ENCODE results near the gene FAM177A1. TPM values are rescaled to one million over a fixed set of nuclear protein-coding genes. Genes with fewer than 3 reads are reported as not detected.

The FAM177A1 gene
- total RNA-seq, 1 donor from 2014 or later: 37.7 TPM

DNA sequence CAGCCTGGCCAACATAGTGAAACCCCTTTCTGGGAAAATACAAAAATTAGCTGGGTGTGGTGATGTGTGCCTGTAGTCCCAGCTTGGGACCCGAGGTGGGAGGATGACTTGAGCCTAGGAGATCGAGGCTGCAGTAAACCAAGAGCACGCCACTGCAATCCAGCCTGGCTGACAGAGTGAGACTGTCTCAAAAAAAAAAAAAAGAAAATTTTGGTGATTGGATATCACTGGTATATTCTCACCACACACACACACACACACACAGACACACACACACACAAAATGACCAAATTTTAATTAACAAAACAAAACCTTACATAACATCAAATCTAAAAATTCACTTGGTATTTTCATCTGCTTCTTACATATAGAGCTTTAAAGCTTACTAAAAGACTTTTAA lies 3.4 kb upstream of the FAM177A1 start:
- Mint-ChIP-seq H3K4me1 (ENCODE audit: unreplicated experiment) (peaks cover 7% of the 10 kb centered on the region), H3K9me3 (no peaks in the 10 kb centered on the region), H3K4me3 (no peak overlapping the region), H3K27me3 (no peaks in the 10 kb centered on the region), H3K36me3 (no peaks in the 10 kb centered on the region), H3K27ac (peak overlapping the region; percentile 4)
- TF ChIP-seq, protein P1, sequence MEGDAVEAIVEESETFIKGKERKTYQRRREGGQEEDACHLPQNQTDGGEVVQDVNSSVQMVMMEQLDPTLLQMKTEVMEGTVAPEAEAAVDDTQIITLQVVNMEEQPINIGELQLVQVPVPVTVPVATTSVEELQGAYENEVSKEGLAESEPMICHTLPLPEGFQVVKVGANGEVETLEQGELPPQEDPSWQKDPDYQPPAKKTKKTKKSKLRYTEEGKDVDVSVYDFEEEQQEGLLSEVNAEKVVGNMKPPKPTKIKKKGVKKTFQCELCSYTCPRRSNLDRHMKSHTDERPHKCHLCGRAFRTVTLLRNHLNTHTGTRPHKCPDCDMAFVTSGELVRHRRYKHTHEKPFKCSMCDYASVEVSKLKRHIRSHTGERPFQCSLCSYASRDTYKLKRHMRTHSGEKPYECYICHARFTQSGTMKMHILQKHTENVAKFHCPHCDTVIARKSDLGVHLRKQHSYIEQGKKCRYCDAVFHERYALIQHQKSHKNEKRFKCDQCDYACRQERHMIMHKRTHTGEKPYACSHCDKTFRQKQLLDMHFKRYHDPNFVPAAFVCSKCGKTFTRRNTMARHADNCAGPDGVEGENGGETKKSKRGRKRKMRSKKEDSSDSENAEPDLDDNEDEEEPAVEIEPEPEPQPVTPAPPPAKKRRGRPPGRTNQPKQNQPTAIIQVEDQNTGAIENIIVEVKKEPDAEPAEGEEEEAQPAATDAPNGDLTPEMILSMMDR (conservative IDR thresholded peaks at IDR 0.05): no peak
- no peak for DNase-seq (ENCODE audit: extremely low spot score, unreplicated experiment)

DNA sequence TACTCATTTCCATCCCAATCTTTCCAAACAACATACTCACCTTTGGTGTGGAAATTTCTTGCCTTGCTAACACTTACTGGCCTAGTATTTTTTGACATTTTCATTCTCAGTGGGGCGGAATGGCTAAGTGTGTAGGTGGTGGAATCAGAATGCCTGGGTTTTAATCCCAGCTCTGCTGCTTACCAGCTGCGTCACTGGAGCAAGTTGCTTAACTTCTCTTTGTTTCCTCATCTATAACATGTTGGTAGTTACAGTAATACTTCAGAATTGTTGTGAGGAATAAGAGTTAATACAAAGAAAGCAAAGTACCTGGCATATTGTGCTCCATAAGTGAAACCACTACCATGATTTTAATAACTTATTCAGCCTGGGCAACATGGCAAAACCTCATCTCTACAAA lies 3.0 kb upstream of the FAM177A1 start:
- Mint-ChIP-seq H3K36me3 (no peaks in the 10 kb centered on the region), H3K4me3 (no peak overlapping the region), H3K27ac (peak overlapping the region; percentile 4), H3K4me1 (ENCODE audit: unreplicated experiment) (peaks cover 7% of the 10 kb centered on the region), H3K27me3 (no peaks in the 10 kb centered on the region), H3K9me3 (no peaks in the 10 kb centered on the region)
- TF ChIP-seq, protein P1 (conservative IDR thresholded peaks at IDR 0.05): no peak
- DNase-seq (ENCODE audit: extremely low spot score, unreplicated experiment): no peak

- TF ChIP-seq, protein P1 (conservative IDR thresholded peaks at IDR 0.05): no peak
- H3K36me3 Mint-ChIP-seq: no peaks in the 10 kb centered on the region
- peaks cover 7% of the 10 kb centered on the region for H3K4me1 Mint-ChIP-seq (ENCODE audit: unreplicated experiment)
- no peaks in the 10 kb centered on the region for H3K27me3 Mint-ChIP-seq
- peak overlapping the region; percentile 98 for H3K4me3 Mint-ChIP-seq
- no peaks in the 10 kb centered on the region for H3K9me3 Mint-ChIP-seq
- DNase-seq (ENCODE audit: extremely low spot score, unreplicated experiment): no peak
- H3K27ac Mint-ChIP-seq: peak overlapping the region; percentile 99
These were observed 904 bp upstream of the FAM177A1 start for GRCh38 chr14:35044939-35045797.

- TF ChIP-seq, protein P1 (conservative IDR thresholded peaks at IDR 0.05): no peak
- Mint-ChIP-seq H3K27ac (peak overlapping the region; percentile 99), H3K36me3 (no peaks in the 10 kb centered on the region), H3K9me3 (no peaks in the 10 kb centered on the region), H3K4me1 (ENCODE audit: unreplicated experiment) (peaks cover 7% of the 10 kb centered on the region), H3K4me3 (peak overlapping the region; percentile 98), H3K27me3 (no peaks in the 10 kb centered on the region)
- DNase-seq (ENCODE audit: extremely low spot score, unreplicated experiment): no peak
These were observed 349 bp upstream of the FAM177A1 start for GRCh38 chr14:35045798-35046047.

DNA sequence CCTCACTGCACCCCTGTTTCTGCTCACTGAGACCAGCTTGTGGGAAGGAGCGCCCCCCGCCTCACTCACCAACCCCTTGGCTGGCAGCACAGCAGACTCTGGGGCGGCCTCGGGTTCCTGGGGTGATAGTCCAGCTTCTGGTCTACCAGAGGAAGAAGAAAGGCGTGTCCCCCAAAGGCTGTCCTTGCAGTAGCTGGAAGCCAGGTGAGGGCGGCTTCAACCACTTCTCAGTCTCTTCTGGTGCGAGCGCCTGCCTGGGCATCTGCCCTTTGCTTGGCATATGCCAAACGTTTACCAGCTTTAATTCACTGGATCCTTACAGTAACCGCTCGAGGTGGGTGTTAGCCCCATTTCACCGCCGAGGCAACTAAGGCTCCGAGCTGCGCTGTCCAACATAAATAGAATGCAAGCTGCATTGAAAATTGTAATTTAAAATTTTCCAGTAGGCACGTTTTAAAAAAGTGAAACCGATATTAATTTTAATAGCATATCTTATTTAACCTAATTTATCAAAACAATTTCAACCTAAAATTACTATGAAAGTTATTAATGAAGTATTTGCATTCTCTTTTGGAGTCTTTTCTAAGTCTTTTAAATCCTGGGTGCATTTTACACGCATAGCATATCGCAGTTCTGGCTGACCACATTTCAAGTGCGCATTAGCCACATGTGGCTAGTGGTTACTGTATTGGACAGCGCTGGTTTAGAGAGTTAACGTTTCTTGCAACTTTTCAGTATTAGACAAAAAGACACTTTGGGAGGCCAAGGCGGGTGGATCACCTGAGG lies 872 bp downstream of the FAM177A1 start:
- Mint-ChIP-seq H3K4me1 (ENCODE audit: unreplicated experiment) (peaks cover 7% of the 10 kb centered on the region), H3K4me3 (peak overlapping the region; percentile 98), H3K9me3 (no peaks in the 10 kb centered on the region), H3K27me3 (no peaks in the 10 kb centered on the region), H3K36me3 (no peaks in the 10 kb centered on the region), H3K27ac (peak overlapping the region; percentile 99)
- TF ChIP-seq, protein P1 (conservative IDR thresholded peaks at IDR 0.05): no peak
- no peak for DNase-seq (ENCODE audit: extremely low spot score, unreplicated experiment)

Data from type B pancreatic cell (in vitro differentiated cells).